Amygdala (tissue), 56 donors: ENCODE measurements around the gene GNL2.

ENCODE experiments used
- DNase-seq, 56 donors: peaks; one replicate each; lab custom pipeline; 2025; lab: John Stamatoyannopoulos, UW

The GNL2 gene

GRCh38 chr1:37595440-37596181 is at the start of gene GNL2:
Gene GNL2, minus strand, starts transcription at chr1:37595937. Its CDS starts 115 bp downstream, at chr1:37595822.
- DNase-seq = peak; percentile 43 to 97 (median 89)

GRCh38 chr1:37641059-37641458 is 45.3 kb upstream of the GNL2 start:
- DNase-seq = no peak

GRCh38 chr1:37636435-37636834 is 40.7 kb upstream of the GNL2 start:
- no peak for DNase-seq

GRCh38 chr1:37634992-37635902 is 39.5 kb upstream of the GNL2 start:
- DNase-seq = no peak

GRCh38 chr1:37634244-37634991 is 38.7 kb upstream of the GNL2 start, which contains the start of gene RSPO1:
Gene RSPO1, minus strand, starts transcription at chr1:37634892. Its CDS starts 5,231 bp downstream, at chr1:37629661.
- DNase-seq = no peak

- DNase-seq = no peak
Measured at GRCh38 chr1:37633938-37634243, 38.2 kb upstream of the GNL2 start.

GRCh38 chr1:37633040-37633937 is 37.6 kb upstream of the GNL2 start:
- DNase-seq = no peak

- no peak for DNase-seq
Measured at GRCh38 chr1:37631036-37631435, 35.3 kb upstream of the GNL2 start.

- no peak for DNase-seq
Measured at GRCh38 chr1:37630426-37631028, 34.8 kb upstream of the GNL2 start.

- DNase-seq = no peak
Measured at GRCh38 chr1:37629726-37630425, 34.1 kb upstream of the GNL2 start.

GRCh38 chr1:37629008-37629407 is 33.3 kb upstream of the GNL2 start:
- no peak for DNase-seq

GRCh38 chr1:37628026-37628556 is 32.4 kb upstream of the GNL2 start:
- DNase-seq = no peak

GRCh38 chr1:37622131-37622530 is 26.4 kb upstream of the GNL2 start:
- no peak for DNase-seq

GRCh38 chr1:37621326-37621870 is 25.7 kb upstream of the GNL2 start:
- DNase-seq = no peak

GRCh38 chr1:37620707-37621106 is 25.0 kb upstream of the GNL2 start:
- DNase-seq = no peak

- DNase-seq = no peak
Measured at GRCh38 chr1:37616330-37616729, 20.6 kb upstream of the GNL2 start.

GRCh38 chr1:37614105-37614504 is 18.4 kb upstream of the GNL2 start:
- DNase-seq = no peak

- no peak for DNase-seq
Measured at GRCh38 chr1:37612186-37612585, 16.4 kb upstream of the GNL2 start.
